Hepatic stellate cell (primary cell): ENCODE measurements around the gene GGA2.
"Not testable (repeated sequence)": the region's sequence is repeated elsewhere in the genome, so short reads cannot be mapped to it uniquely, and the experiment has no call there.

ENCODE experiments used
- DNase-seq: peaks from one replicate; pipeline ENCODE4 v3.0.0; 2011; ENCODE audit warnings: low spot score

Gene GGA2

GRCh38 chr16:23504453-23505179, 5.7 kb downstream of the GGA2 start:
- DNase-seq, result peak; percentile 78

GRCh38 chr16:23504076-23504452, 6.2 kb downstream of the GGA2 start:
- no peak for DNase-seq

GRCh38 chr16:23502466-23502865, 7.8 kb downstream of the GGA2 start:
- DNase-seq, result no peak

GRCh38 chr16:23501291-23501690, 9.0 kb downstream of the GGA2 start:
- no peak for DNase-seq

GRCh38 chr16:23500862-23501225, 9.4 kb downstream of the GGA2 start:
- no peak for DNase-seq

- DNase-seq, result no peak
These were observed 10.0 kb downstream of the GGA2 start for GRCh38 chr16:23500212-23500861.

- DNase-seq, result no peak
These were observed 10.5 kb downstream of the GGA2 start for GRCh38 chr16:23499801-23500200.

- no peak for DNase-seq
These were observed 11.4 kb downstream of the GGA2 start for GRCh38 chr16:23498863-23499262.

GRCh38 chr16:23497543-23497868, 12.8 kb downstream of the GGA2 start:
- DNase-seq, result no peak

- no peak for DNase-seq
These were observed 13.3 kb downstream of the GGA2 start for GRCh38 chr16:23496821-23497542.

- DNase-seq, result no peak
These were observed 14.6 kb downstream of the GGA2 start for GRCh38 chr16:23495671-23496070.

- DNase-seq, result no peak
These were observed 16.1 kb downstream of the GGA2 start for GRCh38 chr16:23494188-23494587.

GRCh38 chr16:23491490-23492391, 18.6 kb downstream of the GGA2 start:
- peak; percentile 23 for DNase-seq

- DNase-seq, result no peak
These were observed 23.8 kb downstream of the GGA2 start for GRCh38 chr16:23486480-23486879.

GRCh38 chr16:23485841-23486240, 24.5 kb downstream of the GGA2 start:
- DNase-seq, result no peak

- DNase-seq, result no peak
These were observed 25.1 kb downstream of the GGA2 start for GRCh38 chr16:23485257-23485614.

- DNase-seq, result no peak
These were observed 25.6 kb downstream of the GGA2 start for GRCh38 chr16:23484510-23485256.

GRCh38 chr16:23483492-23483891, 26.8 kb downstream of the GGA2 start:
- DNase-seq, result not testable (repeated sequence)

- DNase-seq, result no peak
These were observed 27.5 kb downstream of the GGA2 start for GRCh38 chr16:23482778-23483177.

GRCh38 chr16:23480257-23480656, 30.0 kb downstream of the GGA2 start:
- DNase-seq, result no peak

GRCh38 chr16:23479138-23479537, 31.2 kb downstream of the GGA2 start:
- DNase-seq, result no peak

GRCh38 chr16:23478566-23478965, 31.7 kb downstream of the GGA2 start:
- no peak for DNase-seq
